H1 (cell line): ENCODE measurements around the gene PTCSC3. TPM values are rescaled to one million over a fixed set of nuclear protein-coding genes. Genes with fewer than 3 reads are reported as not detected.

ENCODE experiments used
- CHD7 ChIP-seq: fragments of 300-600 bp; sonication (generic); IDR thresholded peaks from 2 replicates; pipeline ENCODE4 v1.7.1; 2012; ENCODE audit warnings: low read length, moderate library complexity, mild to moderate bottlenecking, inconsistent platforms; ENCODE audit not compliant: insufficient replicate concordance
- polyA plus RNA-seq, 7 experiments: library from polyadenylated mRNA; depleted of rRNA in 3 of 7; stranded (reverse) in 5 of 7; unstranded in 2 of 7; fragments of >200 nt in 5 of 7; fragments of 200-250 nt in 2 of 7; gene quantifications; 1 replicate in 5 of 7; 2 replicates in 1 of 7; 4 replicates in 1 of 7; pipeline versions ENCODE4 v1.2.1 to v1.2.3, GENCODE V29; 2011 to 2013; ENCODE audit warnings: missing spikeins in 2 of 7, mixed read lengths in 2 of 7
- total RNA-seq: library from RNA; stranded (reverse); fragmentation: NEBNext Ultra II Directional; extraction: Animal tissue kit (Norgen Biotek cat#: 25700); gene quantifications from 2 replicates; pipeline ENCODE4 v1.2.1, GENCODE V29; 2021

The PTCSC3 gene
- total and polyA plus RNA-seq, 2 of the 8 experiments (the other 6 are each of a cell fraction or from before 2014, with no cell fraction given) = not detected

- TF ChIP-seq CHD7 = no peak
- TF ChIP-seq, all 59 proteins: peak for 1
Observed at GRCh38 chr14:36086629-36087395, 89.7 kb downstream of the PTCSC3 start (continued).
